Stimulated activated CD8-positive, alpha-beta memory T cell treated with anti-CD3 and anti-CD28 coated beads, Interleukin-15, amount 100 ng/mL, for 4 hours (primary cell): Measurements from ENCODE around the gene CACHD1.

Experiments used
- DNase-seq, 2 donors: peaks; one replicate each; pipeline ENCODE4 v3.0.0-alpha.2; 2020; ENCODE audit warnings: low read depth in 2 of 2

Gene CACHD1

GRCh38 chr1:64654519-64655341, 184.8 kb downstream of the CACHD1 start:
- DNase-seq: no peak

GRCh38 chr1:64655861-64656260, 185.9 kb downstream of the CACHD1 start:
- no peak for DNase-seq

- DNase-seq: no peak
These were observed 189.7 kb downstream of the CACHD1 start for GRCh38 chr1:64659478-64660138.

- no peak for DNase-seq
These were observed 193.7 kb downstream of the CACHD1 start for GRCh38 chr1:64663668-64664067.

- no peak for DNase-seq
These were observed 194.4 kb downstream of the CACHD1 start for GRCh38 chr1:64664299-64664698.

- DNase-seq: no peak
These were observed 199.3 kb downstream of the CACHD1 start for GRCh38 chr1:64669098-64669675.

GRCh38 chr1:64675718-64676345, 205.9 kb downstream of the CACHD1 start:
- DNase-seq: no peak

- DNase-seq: no peak
These were observed 206.5 kb downstream of the CACHD1 start for GRCh38 chr1:64676386-64676785.

- no peak for DNase-seq
These were observed 207.6 kb downstream of the CACHD1 start for GRCh38 chr1:64677532-64677931.

- no peak for DNase-seq
These were observed 208.4 kb downstream of the CACHD1 start for GRCh38 chr1:64678366-64678765.

GRCh38 chr1:64679177-64679576, 209.2 kb downstream of the CACHD1 start:
- DNase-seq: no peak

- no peak for DNase-seq
These were observed 210.7 kb downstream of the CACHD1 start for GRCh38 chr1:64680599-64680998.

- no peak for DNase-seq
These were observed 211.1 kb downstream of the CACHD1 start for GRCh38 chr1:64681043-64681442.

- no peak for DNase-seq
These were observed 213.5 kb downstream of the CACHD1 start for GRCh38 chr1:64683419-64683818.

GRCh38 chr1:64685217-64685616, 215.3 kb downstream of the CACHD1 start:
- DNase-seq: no peak

- DNase-seq: no peak
These were observed 215.9 kb downstream of the CACHD1 start for GRCh38 chr1:64685765-64686341.

- DNase-seq: no peak
These were observed 217.1 kb downstream of the CACHD1 start for GRCh38 chr1:64686828-64687724.

- DNase-seq: no peak
These were observed 217.9 kb downstream of the CACHD1 start for GRCh38 chr1:64687725-64688327.

GRCh38 chr1:64691626-64692025, 221.7 kb downstream of the CACHD1 start:
- DNase-seq: no peak

GRCh38 chr1:64692911-64693310, 223.0 kb downstream of the CACHD1 start:
- DNase-seq: no peak

GRCh38 chr1:64693406-64693805, 223.5 kb downstream of the CACHD1 start:
- no peak for DNase-seq
